ENCODE data around the gene RPS19. TPM values are rescaled to one million over a fixed set of nuclear protein-coding genes. Genes with fewer than 3 reads are reported as not detected.

The RPS19 gene
- total and polyA plus RNA-seq, 10 of the 15 experiments (the other 5 are each of a cell fraction or from before 2014, with no cell fraction given), result 2,615 to 5,578 (median 4,127) TPM

DNA sequence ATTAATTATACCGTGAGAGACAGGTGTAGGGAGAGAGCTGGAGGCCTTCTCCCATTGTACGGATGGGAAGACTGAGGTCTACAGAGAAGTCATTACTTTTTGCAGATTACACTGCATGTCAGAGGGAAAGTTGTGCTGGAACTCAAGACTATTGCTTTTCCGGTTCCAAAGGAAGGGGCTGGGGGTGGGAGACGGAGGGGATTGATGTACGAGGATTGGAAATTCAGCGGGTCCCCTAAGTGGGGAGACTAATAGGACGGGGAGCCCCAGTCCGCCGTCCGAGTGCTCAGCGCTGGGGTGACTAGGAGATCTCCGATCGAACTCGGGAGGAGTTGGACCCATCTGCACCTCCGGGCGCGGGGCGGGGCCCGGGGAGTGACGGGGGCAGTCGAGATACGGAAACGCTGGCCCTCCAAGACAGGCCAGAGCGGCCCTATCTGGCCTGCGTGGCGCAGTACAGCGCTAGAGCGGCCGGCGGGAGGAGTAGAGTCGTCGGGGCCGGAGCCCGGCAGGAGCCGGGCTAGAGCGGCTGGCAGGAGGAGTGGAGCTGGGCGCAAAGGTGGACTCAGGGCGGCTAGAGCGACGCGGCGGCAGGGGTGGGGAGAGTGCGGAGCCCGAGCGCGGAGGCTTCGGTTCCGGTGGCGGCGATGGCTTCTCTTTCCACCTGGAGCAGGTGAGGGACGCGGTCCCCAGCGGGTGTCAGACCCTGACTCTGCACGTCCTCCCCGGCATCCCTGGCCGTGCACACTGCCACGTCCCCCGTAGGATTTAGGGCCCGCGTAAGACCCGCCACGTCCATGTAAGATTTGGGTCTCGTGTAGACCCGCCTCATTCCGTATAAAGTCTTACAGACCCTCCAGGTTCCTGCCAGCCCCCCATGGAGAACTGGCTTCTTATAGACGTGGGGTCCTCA, 24.0 kb downstream of the RPS19 start (continued):
- TF ChIP-seq, protein P1, sequence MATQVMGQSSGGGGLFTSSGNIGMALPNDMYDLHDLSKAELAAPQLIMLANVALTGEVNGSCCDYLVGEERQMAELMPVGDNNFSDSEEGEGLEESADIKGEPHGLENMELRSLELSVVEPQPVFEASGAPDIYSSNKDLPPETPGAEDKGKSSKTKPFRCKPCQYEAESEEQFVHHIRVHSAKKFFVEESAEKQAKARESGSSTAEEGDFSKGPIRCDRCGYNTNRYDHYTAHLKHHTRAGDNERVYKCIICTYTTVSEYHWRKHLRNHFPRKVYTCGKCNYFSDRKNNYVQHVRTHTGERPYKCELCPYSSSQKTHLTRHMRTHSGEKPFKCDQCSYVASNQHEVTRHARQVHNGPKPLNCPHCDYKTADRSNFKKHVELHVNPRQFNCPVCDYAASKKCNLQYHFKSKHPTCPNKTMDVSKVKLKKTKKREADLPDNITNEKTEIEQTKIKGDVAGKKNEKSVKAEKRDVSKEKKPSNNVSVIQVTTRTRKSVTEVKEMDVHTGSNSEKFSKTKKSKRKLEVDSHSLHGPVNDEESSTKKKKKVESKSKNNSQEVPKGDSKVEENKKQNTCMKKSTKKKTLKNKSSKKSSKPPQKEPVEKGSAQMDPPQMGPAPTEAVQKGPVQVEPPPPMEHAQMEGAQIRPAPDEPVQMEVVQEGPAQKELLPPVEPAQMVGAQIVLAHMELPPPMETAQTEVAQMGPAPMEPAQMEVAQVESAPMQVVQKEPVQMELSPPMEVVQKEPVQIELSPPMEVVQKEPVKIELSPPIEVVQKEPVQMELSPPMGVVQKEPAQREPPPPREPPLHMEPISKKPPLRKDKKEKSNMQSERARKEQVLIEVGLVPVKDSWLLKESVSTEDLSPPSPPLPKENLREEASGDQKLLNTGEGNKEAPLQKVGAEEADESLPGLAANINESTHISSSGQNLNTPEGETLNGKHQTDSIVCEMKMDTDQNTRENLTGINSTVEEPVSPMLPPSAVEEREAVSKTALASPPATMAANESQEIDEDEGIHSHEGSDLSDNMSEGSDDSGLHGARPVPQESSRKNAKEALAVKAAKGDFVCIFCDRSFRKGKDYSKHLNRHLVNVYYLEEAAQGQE (IDR thresholded peaks at IDR 0.05; ENCODE audit: low read depth, low read length), result 0 out of 2 replicates have a peak, but pooled peaks have one; percentile 34
- TF ChIP-seq, protein P2, sequence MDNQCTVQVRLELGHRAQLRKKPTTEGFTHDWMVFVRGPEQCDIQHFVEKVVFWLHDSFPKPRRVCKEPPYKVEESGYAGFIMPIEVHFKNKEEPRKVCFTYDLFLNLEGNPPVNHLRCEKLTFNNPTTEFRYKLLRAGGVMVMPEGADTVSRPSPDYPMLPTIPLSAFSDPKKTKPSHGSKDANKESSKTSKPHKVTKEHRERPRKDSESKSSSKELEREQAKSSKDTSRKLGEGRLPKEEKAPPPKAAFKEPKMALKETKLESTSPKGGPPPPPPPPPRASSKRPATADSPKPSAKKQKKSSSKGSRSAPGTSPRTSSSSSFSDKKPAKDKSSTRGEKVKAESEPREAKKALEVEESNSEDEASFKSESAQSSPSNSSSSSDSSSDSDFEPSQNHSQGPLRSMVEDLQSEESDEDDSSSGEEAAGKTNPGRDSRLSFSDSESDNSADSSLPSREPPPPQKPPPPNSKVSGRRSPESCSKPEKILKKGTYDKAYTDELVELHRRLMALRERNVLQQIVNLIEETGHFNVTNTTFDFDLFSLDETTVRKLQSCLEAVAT (IDR thresholded peaks at IDR 0.05), result peak; percentile 91
- no peak for TF ChIP-seq FOXM1 (IDR thresholded peaks at IDR 0.05; ENCODE audit: low read depth, low read length)
- no peak for TF ChIP-seq STAT3 (IDR thresholded peaks at IDR 0.05; ENCODE audit: low read depth, low read length)
- TF ChIP-seq RELA (IDR thresholded peaks at IDR 0.05; ENCODE audit: borderline replicate concordance, partially characterized antibody), result peak; percentile 30
- peak; percentile 57 to 82; a peak in 3 of 4 replicates for TF ChIP-seq BHLHE40 (IDR thresholded peaks at IDR 0.05; ENCODE audit: borderline replicate concordance in 1 of 2, low read depth in 2 of 2, low read length in 1 of 2)
- TF ChIP-seq NR2C2 (IDR thresholded peaks at IDR 0.05; ENCODE audit: borderline replicate concordance, control insufficient read depth, insufficient read length, low read depth), result no peak
- TF ChIP-seq GABPA (IDR thresholded peaks at IDR 0.05; ENCODE audit: low read depth), result 0 out of 2 replicates have a peak, but pooled peaks have one; percentile 52
- 0 out of 2 replicates have a peak, but pooled peaks have one; percentile 18 for TF ChIP-seq MTA2 (IDR thresholded peaks at IDR 0.05; ENCODE audit: low read depth)
- TF ChIP-seq RAD51 (IDR thresholded peaks at IDR 0.05), result no peak
- no peak for TF ChIP-seq RAD21 (IDR thresholded peaks at IDR 0.05; ENCODE audit: insufficient read depth, low read depth, low read length)
- no peak; a peak in 1 of 4 replicates for TF ChIP-seq EP300 (IDR thresholded peaks at IDR 0.05; ENCODE audit: borderline replicate concordance in 1 of 2, control insufficient read depth in 1 of 2, low read depth in 2 of 2, low read length in 2 of 2)
- TF ChIP-seq ETV6 (conservative IDR thresholded peaks at IDR 0.05 in 1 of 2, IDR thresholded peaks at IDR 0.05 in 1 of 2; ENCODE audit: borderline replicate concordance in 1 of 2, low read depth in 1 of 2), result peak in 1 of 2 experiments; percentile 47; a peak in 1 of 4 replicates
- peak; percentile 80 for TF ChIP-seq HCFC1 (IDR thresholded peaks at IDR 0.05; ENCODE audit: low read length)
- peak; percentile 92 for TF ChIP-seq ELK1 (IDR thresholded peaks at IDR 0.05; ENCODE audit: low read depth, low read length)
- TF ChIP-seq MXI1 (IDR thresholded peaks at IDR 0.05; ENCODE audit: low read depth, low read length), result peak; percentile 70; the same call in 1 of the 2 replicates
- no peak for TF ChIP-seq HDAC6 (IDR thresholded peaks at IDR 0.05; ENCODE audit: unreplicated experiment)
- TF ChIP-seq IRF4 (IDR thresholded peaks at IDR 0.05; ENCODE audit: low read depth, low read length), result peak; percentile 59
- TF ChIP-seq, protein P3, sequence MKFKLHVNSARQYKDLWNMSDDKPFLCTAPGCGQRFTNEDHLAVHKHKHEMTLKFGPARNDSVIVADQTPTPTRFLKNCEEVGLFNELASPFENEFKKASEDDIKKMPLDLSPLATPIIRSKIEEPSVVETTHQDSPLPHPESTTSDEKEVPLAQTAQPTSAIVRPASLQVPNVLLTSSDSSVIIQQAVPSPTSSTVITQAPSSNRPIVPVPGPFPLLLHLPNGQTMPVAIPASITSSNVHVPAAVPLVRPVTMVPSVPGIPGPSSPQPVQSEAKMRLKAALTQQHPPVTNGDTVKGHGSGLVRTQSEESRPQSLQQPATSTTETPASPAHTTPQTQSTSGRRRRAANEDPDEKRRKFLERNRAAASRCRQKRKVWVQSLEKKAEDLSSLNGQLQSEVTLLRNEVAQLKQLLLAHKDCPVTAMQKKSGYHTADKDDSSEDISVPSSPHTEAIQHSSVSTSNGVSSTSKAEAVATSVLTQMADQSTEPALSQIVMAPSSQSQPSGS (IDR thresholded peaks at IDR 0.05; ENCODE audit: low read length), result peak; percentile 50; the same call in 1 of the 2 replicates

All from GM12878 (cell line).